BLaER1 treated with 17β-estradiol and CSF1 and Interleukin-3, amounts not matched to agents 10 nM and 100 nM (cell line): ENCODE results near the gene ZNF641.

ENCODE experiments used
- H3K27ac ChIP-seq, 11 experiments: shearing (Covaris generic); formaldehyde crosslinking; 2 replicates each; pipeline ENCODE4 v1.8.1; 2022
- H3K27me3 ChIP-seq, 11 experiments: shearing (Covaris generic); formaldehyde crosslinking; 2 replicates each; pipeline ENCODE4 v1.8.1; 2022
- H3K36me3 ChIP-seq, 11 experiments: shearing (Covaris generic); formaldehyde crosslinking; 2 replicates each; pipeline ENCODE4 v1.8.1; 2022
- H3K4me1 ChIP-seq, 10 experiments: shearing (Covaris generic); formaldehyde crosslinking; 2 replicates each; pipeline ENCODE4 v1.8.1; 2022
- H3K4me2 ChIP-seq, 11 experiments: shearing (Covaris generic); formaldehyde crosslinking; 2 replicates each; pipeline ENCODE4 v1.8.1; 2022
- H3K4me3 ChIP-seq, 10 experiments: shearing (Covaris generic); formaldehyde crosslinking; 2 replicates each; pipeline ENCODE4 v1.8.1; 2022
- H3K9ac ChIP-seq, 11 experiments: shearing (Covaris generic); formaldehyde crosslinking; 2 replicates each; pipeline ENCODE4 v1.8.1; 2022
- H3K9me3 ChIP-seq, 11 experiments: shearing (Covaris generic); formaldehyde crosslinking; replicated peaks in 1 of 11; 2 replicates each; pipeline ENCODE4 v1.8.1; 2022
- H4K20me1 ChIP-seq, 11 experiments: shearing (Covaris generic); formaldehyde crosslinking; 2 replicates each; pipeline ENCODE4 v1.8.1; 2022
- Cebpa-rat ChIP-seq, 11 experiments: shearing (Covaris generic); IDR thresholded peaks; 2 replicates each; pipeline ENCODE4 v1.8.1; 2022

ZNF641 gene

DNA sequence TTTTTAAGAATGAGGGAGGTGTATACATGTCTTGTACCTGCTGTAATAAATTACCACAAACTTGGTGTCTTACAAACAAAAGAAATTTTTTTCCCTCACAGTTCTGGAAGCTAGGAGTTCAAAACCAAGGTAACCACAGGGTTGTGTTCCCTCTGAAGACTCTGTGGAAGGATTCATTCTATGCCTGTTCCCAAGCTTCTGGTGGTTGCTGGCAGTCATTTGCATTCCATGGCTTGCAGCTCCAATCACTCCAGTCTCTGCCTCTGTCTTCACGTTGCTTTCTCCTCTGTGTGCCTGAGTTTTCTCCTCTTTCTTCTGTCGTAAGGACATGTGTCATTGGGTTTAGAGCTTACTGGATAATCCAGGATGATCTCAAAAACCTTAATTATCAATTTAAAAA, 15.4 kb upstream of the ZNF641 start:
- no peaks in the 10 kb centered on the region for H4K20me1 ChIP-seq
- no peak for TF ChIP-seq Cebpa-rat (IDR thresholded peaks at IDR 0.05)
- no peak overlapping the region for H3K9ac ChIP-seq
- H3K27me3 ChIP-seq, result no peaks in the 10 kb centered on the region
- no peak overlapping the region for H3K4me2 ChIP-seq
- H3K36me3 ChIP-seq, result no peaks in the 10 kb centered on the region
- H3K4me3 ChIP-seq, result no peak overlapping the region
- no peaks in the 10 kb centered on the region for H3K4me1 ChIP-seq
- peaks cover 0 to 11% (median 0%) of the 10 kb centered on the region in 11 experiments; a peak in 5 of 22 replicates for H3K9me3 ChIP-seq
- no peak overlapping the region for H3K27ac ChIP-seq

DNA sequence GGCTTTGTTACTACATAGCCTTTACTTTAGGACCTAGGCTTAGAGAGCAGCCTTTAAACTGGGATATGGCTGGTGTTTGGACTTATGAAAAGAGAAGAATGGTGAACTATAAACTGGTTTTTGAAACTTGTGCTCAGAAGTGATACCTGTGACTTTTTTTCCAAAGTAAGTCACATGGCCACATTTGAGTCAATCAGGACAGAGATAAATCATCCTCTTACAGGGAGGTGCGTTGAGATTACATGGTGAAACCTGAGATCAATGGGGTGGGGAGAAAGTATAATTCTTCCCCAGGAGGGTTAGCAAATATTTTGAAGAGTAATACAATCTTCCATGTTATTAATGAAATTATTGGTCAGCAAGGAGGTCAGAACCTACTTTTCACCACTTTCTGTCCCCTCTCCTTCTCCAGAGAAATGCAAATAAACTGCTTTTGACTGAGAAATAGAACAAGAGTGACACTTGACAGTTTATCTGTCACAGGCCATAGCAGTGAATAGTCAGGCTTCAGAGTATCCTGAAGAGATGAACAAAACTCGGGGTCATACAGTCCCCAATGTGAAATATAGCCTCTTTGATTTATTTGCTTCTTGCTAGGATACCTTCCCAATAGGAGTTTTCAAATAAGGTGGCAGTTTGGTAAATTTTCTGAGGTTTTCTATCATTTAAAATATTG, 11.1 kb upstream of the ZNF641 start:
- Histone ChIP-seq H3K4me3 (no peak overlapping the region), H3K27me3 (no peaks in the 10 kb centered on the region), H3K27ac (no peak overlapping the region), H3K9ac (no peak overlapping the region), H3K4me1 (no peaks in the 10 kb centered on the region), H4K20me1 (no peaks in the 10 kb centered on the region), H3K4me2 (no peak overlapping the region), H3K36me3 (no peaks in the 10 kb centered on the region), H3K9me3 (no peaks in the 10 kb centered on the region)
- no peak for TF ChIP-seq Cebpa-rat (IDR thresholded peaks at IDR 0.05)

DNA sequence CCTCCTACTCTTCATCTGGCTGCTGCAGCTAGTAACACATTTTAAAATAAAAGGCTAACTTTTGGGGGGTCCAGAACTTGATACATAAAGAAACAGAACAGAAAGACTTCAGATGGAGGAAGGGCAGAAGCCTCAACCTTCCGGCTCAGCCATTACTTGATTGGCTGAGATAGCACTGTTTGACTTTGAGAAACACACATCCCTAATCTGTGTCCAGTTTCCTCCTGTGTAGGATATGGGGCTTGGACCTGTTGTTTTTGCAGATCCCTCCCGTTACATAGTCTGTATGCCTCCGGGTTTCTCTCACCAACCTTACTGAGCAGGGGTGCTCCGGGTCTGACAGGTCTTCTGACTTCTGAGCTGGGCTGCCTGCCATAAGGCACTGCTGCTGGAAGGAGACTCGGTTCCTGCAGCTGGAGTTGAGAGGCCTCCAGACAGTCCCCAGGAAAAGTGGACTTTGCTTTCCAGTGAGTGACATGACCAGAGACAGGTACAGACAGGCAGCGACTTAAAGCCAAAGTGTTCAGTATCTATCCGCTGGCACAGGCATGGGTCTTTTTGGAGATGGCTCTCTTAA, 8.3 kb upstream of the ZNF641 start:
- no peak for TF ChIP-seq Cebpa-rat (IDR thresholded peaks at IDR 0.05)
- H3K9me3 ChIP-seq, result no peaks in the 10 kb centered on the region
- H3K4me2 ChIP-seq, result no peak overlapping the region
- no peak overlapping the region for H3K4me3 ChIP-seq
- H3K27ac ChIP-seq, result no peak overlapping the region
- H3K4me1 ChIP-seq, result peaks cover 0 to 1% (median 0%) of the 10 kb centered on the region in 10 experiments; a peak in 1 of 20 replicates
- no peak overlapping the region for H3K9ac ChIP-seq
- no peaks in the 10 kb centered on the region for H4K20me1 ChIP-seq
- no peaks in the 10 kb centered on the region for H3K27me3 ChIP-seq
- no peaks in the 10 kb centered on the region for H3K36me3 ChIP-seq

DNA sequence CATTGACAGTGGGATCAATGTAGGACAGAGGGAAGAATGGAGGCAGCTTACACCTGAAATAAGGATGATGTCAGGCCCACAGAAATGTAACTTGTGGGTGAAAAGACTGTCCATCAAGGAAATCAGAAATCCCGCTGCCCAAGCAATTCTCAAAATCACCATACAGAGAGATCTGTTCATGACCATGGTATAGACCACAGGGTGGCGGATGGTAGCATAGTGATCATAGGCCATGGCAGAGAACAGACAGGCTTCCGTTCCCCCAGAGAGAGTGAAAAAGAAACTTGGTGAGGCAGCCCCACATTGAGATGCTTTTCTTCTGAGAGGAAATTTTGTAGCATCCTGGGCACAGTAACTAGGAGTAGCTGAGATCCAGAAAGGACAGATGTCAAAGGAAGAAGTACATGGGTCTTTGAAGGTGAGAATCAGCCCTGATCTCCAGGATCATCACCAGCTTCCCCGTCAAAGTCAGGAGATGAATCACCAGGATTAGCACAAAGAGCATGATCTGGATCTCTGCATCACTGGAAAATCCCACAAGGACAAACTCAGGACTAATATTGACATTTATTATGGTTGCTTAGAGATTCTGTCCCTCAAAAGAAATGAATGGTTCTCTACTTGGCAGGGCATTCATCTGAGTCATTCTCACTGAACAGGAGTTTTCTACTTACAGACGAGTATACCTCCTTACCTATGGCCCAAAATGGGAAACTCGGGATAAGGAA, 5.5 kb upstream of the ZNF641 start:
- H3K27ac ChIP-seq, result no peak overlapping the region
- H3K9ac ChIP-seq, result no peak overlapping the region
- no peaks in the 10 kb centered on the region for H3K27me3 ChIP-seq

DNA sequence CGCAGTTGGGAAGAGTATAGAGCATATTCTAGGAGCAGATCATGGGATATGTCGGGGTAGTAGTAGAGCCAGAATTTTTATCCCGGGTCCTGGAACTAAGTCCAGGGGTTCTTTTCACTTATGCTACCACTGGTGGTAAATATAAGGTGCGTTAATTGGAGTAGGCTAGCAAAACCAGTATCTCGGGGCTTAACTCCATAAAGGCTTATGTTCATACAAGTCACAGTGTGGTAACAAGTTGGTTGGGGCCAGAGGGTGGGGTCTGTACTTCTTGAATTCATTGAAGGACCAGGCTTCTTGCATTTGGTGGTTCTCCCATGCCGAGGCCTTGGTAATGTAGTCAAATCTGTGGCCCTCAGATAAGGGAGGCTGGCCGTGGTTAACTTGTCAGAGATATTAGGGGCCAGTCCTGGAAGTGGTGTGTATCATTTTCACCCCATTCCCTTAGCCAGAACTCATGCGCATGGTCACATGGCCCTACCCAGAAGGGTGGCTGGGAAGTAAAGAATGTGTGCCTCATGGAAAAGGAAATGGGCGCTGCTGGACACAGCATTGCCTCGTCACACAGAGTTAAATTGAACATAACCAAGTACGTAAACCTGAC, 1.5 kb upstream of the ZNF641 start:
- 0 out of 20 replicates have a peak overlapping the region, but pooled peaks of 1 of the 10 experiments have one; percentile 78 for H3K4me3 ChIP-seq
- no peaks in the 10 kb centered on the region for H3K9me3 ChIP-seq
- H3K4me1 ChIP-seq, result peaks cover 16 to 46% (median 21%) of the 10 kb centered on the region in 10 experiments
- H3K9ac ChIP-seq, result no peak overlapping the region
- no peaks in the 10 kb centered on the region for H3K27me3 ChIP-seq
- no peak for TF ChIP-seq Cebpa-rat (IDR thresholded peaks at IDR 0.05)
- 0 out of 22 replicates have a peak, but pooled peaks cover 0 to 6% (median 0%) of the 10 kb centered on the region in 11 experiments for H4K20me1 ChIP-seq
- H3K36me3 ChIP-seq, result peaks cover 7 to 15% (median 10%) of the 10 kb centered on the region in 11 experiments
- peak overlapping the region in 3 of 11 experiments; percentile 77 to 93 (median 88); a peak in 6 of 22 replicates for H3K4me2 ChIP-seq
- no peak overlapping the region for H3K27ac ChIP-seq

More for the DNA sequence above, 5.5 kb upstream of the ZNF641 start:
- H3K4me1 ChIP-seq, result peaks cover 2 to 21% (median 5%) of the 10 kb centered on the region in 10 experiments; a peak in 15 of 20 replicates
- no peaks in the 10 kb centered on the region for H3K36me3 ChIP-seq
- no peaks in the 10 kb centered on the region for H3K9me3 ChIP-seq
- no peaks in the 10 kb centered on the region for H4K20me1 ChIP-seq
- no peak overlapping the region for H3K4me2 ChIP-seq
- no peak overlapping the region for H3K4me3 ChIP-seq
- TF ChIP-seq Cebpa-rat (IDR thresholded peaks at IDR 0.05), result no peak

DNA sequence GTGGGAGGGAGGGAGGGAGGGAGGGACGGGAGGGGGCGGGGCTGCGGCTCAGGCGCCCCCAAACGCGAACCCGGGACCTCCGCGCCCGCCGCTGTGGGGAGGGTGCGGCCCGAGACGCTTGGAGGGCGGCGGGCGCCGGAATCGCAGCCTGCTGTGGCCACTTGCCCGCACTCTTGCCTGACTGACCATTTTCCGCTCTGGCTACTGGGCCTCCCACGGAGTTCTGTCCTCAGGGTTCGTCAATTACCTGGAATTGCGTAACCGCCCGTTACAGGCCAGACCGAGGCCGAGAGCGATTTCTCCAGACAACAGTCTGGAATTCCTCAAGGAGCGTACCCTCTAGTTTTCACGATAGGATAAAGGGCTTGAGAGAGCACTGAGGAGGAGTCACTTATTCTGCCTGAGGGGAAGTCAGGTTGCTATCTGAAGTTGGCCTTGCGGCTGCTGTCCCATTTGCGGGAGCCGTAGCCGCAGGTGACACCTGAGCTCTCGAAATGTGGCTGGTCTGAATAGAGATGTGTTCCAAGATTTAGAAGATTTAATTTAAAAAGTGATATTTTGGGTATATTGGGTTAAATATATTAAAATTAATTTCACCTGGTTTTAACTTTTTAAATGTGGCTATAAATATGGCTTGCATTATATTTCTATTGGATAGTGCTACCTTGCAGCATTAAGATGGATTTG, 446 bp upstream of the ZNF641 start:
- Histone ChIP-seq H3K27me3 (no peaks in the 10 kb centered on the region), H3K9me3 (no peaks in the 10 kb centered on the region), H3K27ac (peak overlapping the region; percentile 61 to 91 (median 83)), H3K9ac (peak overlapping the region; percentile 78 to 90 (median 85)), H3K4me1 (peaks cover 16 to 56% (median 21%) of the 10 kb centered on the region in 10 experiments), H4K20me1 (0 out of 22 replicates have a peak, but pooled peaks cover 0 to 6% (median 0%) of the 10 kb centered on the region in 11 experiments), H3K4me2 (peak overlapping the region; percentile 77 to 96 (median 89)), H3K4me3 (peak overlapping the region; percentile 70 to 93 (median 82)), H3K36me3 (peaks cover 18 to 26% (median 20%) of the 10 kb centered on the region in 11 experiments)
- TF ChIP-seq Cebpa-rat (IDR thresholded peaks at IDR 0.05), result peak in 10 of 11 experiments; percentile 27 to 84 (median 56); a peak in 12 of 22 replicates

DNA sequence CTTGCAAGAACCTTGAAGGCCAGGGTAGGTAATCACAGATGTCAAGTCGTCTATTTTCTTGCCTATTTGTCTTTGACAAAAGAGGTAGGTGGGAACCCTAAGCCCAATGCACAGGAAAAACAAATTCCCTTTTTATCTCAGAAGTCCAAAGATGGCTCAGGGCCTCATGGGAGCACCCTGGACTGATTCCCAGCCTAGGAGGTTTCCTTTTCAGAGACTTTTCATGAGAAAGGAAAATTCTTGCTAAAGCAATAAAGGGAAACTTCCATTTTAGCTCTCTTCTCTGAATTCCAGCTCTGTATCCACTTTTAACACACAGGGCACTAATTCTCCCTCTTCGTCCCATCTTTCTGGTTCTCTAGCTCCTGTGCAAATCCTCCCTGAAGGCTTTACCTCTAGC, 1.2 kb downstream of the ZNF641 start:
- peaks cover 16 to 56% (median 21%) of the 10 kb centered on the region in 10 experiments for H3K4me1 ChIP-seq
- H3K4me2 ChIP-seq, result peak overlapping the region; percentile 85 to 96 (median 93)
- H3K36me3 ChIP-seq, result peaks cover 31 to 42% (median 37%) of the 10 kb centered on the region in 11 experiments
- H3K4me3 ChIP-seq, result peak overlapping the region; percentile 70 to 93 (median 82)
- TF ChIP-seq Cebpa-rat (IDR thresholded peaks at IDR 0.05), result no peak
- H3K9ac ChIP-seq, result peak overlapping the region in 9 of 11 experiments; percentile 80 to 94 (median 88); a peak in 14 of 22 replicates
- H3K27ac ChIP-seq, result peak overlapping the region in 2 of 11 experiments; percentile 87 to 91; a peak in 1 of 22 replicates
- no peaks in the 10 kb centered on the region for H3K27me3 ChIP-seq
- no peaks in the 10 kb centered on the region for H3K9me3 ChIP-seq
- 0 out of 22 replicates have a peak, but pooled peaks cover 0 to 6% (median 0%) of the 10 kb centered on the region in 11 experiments for H4K20me1 ChIP-seq

DNA sequence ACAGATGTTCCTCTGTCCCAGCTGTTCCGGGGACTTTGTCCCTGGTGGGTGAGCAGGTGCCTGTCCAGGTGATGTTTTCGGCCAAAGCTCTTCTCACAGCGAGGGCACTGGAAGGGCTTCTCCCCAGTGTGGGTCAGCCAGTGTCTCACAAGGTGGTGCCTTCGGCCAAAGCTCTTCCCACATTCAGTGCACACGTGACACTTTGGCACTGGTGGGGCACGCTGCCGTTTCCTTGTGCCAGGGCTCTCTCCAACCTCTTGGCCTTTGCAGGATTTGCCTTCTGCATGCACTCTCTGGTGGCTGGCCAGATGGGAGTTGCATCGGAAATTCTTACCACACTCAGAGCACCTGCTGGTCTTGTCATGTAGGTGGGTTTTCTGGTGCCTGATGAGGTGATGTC, 7.7 kb downstream of the ZNF641 start:
- TF ChIP-seq Cebpa-rat (IDR thresholded peaks at IDR 0.05), result no peak
- Histone ChIP-seq H4K20me1 (peaks cover 0 to 6% (median 0%) of the 10 kb centered on the region in 11 experiments; a peak in 1 of 22 replicates), H3K27me3 (no peaks in the 10 kb centered on the region), H3K4me1 (peaks cover 0 to 60% (median 5%) of the 10 kb centered on the region in 10 experiments; a peak in 10 of 20 replicates), H3K4me2 (peak overlapping the region in 3 of 11 experiments; percentile 48 to 78 (median 67); a peak in 5 of 22 replicates), H3K9ac (no peak overlapping the region), H3K9me3 (no peaks in the 10 kb centered on the region; a peak in 2 of 22 replicates), H3K36me3 (peaks cover 60 to 87% (median 78%) of the 10 kb centered on the region in 11 experiments), H3K4me3 (no peak overlapping the region), H3K27ac (no peak overlapping the region)
